Measurements from ENCODE around the gene PIWIL1. TPM values are rescaled to one million over a fixed set of nuclear protein-coding genes. Genes with fewer than 3 reads are reported as not detected.

Gene PIWIL1
- total RNA-seq, result 0.08 and 0.27 TPM in 2 replicates

GRCh38 chr12:130337488-130338303, at the start of gene PIWIL1:
PIWIL1 (plus strand) TSS chr12:130337887; CDS start chr12:130342592, 4,705 bp downstream.
- peaks cover 16% of the 10 kb centered on the region for H3K27me3 ChIP-seq (ENCODE audit: control insufficient read depth, insufficient read depth, low read length)
- no peak for TF ChIP-seq CTCF (IDR thresholded peaks at IDR 0.05; ENCODE audit: insufficient read depth, low read length, poor library complexity, severe bottlenecking)
- DNase-seq (ENCODE audit: low read depth), result no peak
- no peak within 1 kb of the TSS for H3K4me3 ChIP-seq (ENCODE audit: low read depth, low read length)
- H3K36me3 ChIP-seq (ENCODE audit: control insufficient read depth, insufficient read depth, low read length), result no peaks in the 10 kb centered on the region

- no peaks in the 10 kb centered on the region for H3K27me3 ChIP-seq (ENCODE audit: control insufficient read depth, insufficient read depth, low read length)
- no peaks in the 10 kb centered on the region for H3K36me3 ChIP-seq (ENCODE audit: control insufficient read depth, insufficient read depth, low read length)
- no peak for TF ChIP-seq CTCF (IDR thresholded peaks at IDR 0.05; ENCODE audit: insufficient read depth, low read length, poor library complexity, severe bottlenecking)
- no peak for DNase-seq (ENCODE audit: low read depth)
- H3K4me3 ChIP-seq (ENCODE audit: low read depth, low read length), result no peak overlapping the region
These were observed 49.5 kb upstream of the PIWIL1 start for GRCh38 chr12:130288206-130288605.

- TF ChIP-seq CTCF (IDR thresholded peaks at IDR 0.05; ENCODE audit: insufficient read depth, low read length, poor library complexity, severe bottlenecking), result no peak
- H3K4me3 ChIP-seq (ENCODE audit: low read depth, low read length), result no peak overlapping the region
- no peak for DNase-seq (ENCODE audit: low read depth)
- no peaks in the 10 kb centered on the region for H3K27me3 ChIP-seq (ENCODE audit: control insufficient read depth, insufficient read depth, low read length)
- H3K36me3 ChIP-seq (ENCODE audit: control insufficient read depth, insufficient read depth, low read length), result no peaks in the 10 kb centered on the region
These were observed 49.0 kb upstream of the PIWIL1 start for GRCh38 chr12:130288691-130289090.

- Histone ChIP-seq H3K4me3 (ENCODE audit: low read depth, low read length) (no peak overlapping the region), H3K27me3 (ENCODE audit: control insufficient read depth, insufficient read depth, low read length) (no peaks in the 10 kb centered on the region), H3K36me3 (ENCODE audit: control insufficient read depth, insufficient read depth, low read length) (no peaks in the 10 kb centered on the region)
- DNase-seq (ENCODE audit: low read depth), result no peak
- TF ChIP-seq CTCF (IDR thresholded peaks at IDR 0.05; ENCODE audit: insufficient read depth, low read length, poor library complexity, severe bottlenecking), result no peak
These were observed 47.6 kb upstream of the PIWIL1 start for GRCh38 chr12:130290114-130290513.

- Histone ChIP-seq H3K4me3 (ENCODE audit: low read depth, low read length) (no peak overlapping the region), H3K36me3 (ENCODE audit: control insufficient read depth, insufficient read depth, low read length) (no peaks in the 10 kb centered on the region), H3K27me3 (ENCODE audit: control insufficient read depth, insufficient read depth, low read length) (no peaks in the 10 kb centered on the region)
- DNase-seq (ENCODE audit: low read depth), result no peak
- TF ChIP-seq CTCF (IDR thresholded peaks at IDR 0.05; ENCODE audit: insufficient read depth, low read length, poor library complexity, severe bottlenecking), result no peak
These were observed 39.2 kb upstream of the PIWIL1 start for GRCh38 chr12:130298322-130299021.

Data from kidney epithelial cell (primary cell).